NCI-H446 treated with DMSO at 0.1 percent for 48 hours (cell line): ENCODE results near the gene RHOBTB3.
"Not testable (repeated sequence)": the region's sequence is repeated elsewhere in the genome, so short reads cannot be mapped to it uniquely, and the experiment has no call there.

Experiments used
- DNase-seq: peaks from one replicate; lab custom pipeline; 2025; lab: John Stamatoyannopoulos, UW

Gene RHOBTB3, protein sequence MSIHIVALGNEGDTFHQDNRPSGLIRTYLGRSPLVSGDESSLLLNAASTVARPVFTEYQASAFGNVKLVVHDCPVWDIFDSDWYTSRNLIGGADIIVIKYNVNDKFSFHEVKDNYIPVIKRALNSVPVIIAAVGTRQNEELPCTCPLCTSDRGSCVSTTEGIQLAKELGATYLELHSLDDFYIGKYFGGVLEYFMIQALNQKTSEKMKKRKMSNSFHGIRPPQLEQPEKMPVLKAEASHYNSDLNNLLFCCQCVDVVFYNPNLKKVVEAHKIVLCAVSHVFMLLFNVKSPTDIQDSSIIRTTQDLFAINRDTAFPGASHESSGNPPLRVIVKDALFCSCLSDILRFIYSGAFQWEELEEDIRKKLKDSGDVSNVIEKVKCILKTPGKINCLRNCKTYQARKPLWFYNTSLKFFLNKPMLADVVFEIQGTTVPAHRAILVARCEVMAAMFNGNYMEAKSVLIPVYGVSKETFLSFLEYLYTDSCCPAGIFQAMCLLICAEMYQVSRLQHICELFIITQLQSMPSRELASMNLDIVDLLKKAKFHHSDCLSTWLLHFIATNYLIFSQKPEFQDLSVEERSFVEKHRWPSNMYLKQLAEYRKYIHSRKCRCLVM

DNA sequence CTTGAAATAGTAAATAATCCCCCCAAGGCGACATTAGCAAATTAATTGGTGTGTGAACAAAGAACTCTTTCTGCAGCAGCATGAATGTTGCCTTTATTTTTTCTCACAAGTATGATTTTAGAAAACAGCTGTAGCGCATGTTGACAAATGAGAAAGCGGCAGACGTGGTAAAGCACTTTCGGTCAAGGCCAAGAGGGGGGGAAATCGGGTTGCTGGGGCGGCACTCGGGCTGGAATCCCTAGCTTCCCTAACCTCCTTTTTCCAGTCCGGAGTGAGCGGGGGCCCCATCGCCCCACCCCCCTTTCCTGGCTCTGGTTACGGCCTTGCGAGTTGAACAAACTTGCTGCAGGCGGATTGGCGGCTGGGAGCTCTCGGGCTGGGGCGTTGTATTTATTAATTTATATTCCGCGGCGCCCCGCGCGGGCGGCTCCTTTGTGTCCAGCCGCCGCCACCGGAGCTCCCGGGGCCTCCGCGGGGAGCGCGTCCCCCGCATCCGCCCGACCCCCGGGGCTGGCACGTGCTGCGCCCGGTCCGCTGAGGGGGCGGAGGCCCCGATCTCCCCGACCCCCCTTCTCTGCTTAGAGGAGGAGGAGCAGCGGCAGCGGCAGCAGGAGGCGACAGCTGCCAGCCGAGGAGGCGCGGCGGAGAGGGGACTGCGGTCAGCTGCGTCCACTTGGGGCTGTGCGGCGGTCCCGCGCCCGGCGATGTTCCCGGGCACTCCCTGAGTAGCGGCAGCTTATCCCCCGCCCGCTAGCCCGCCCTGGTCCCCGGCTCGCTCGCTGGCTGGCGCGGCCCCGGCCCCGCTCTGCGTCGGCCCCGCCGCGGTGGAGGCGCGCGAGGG lies at the start of gene RHOBTB3:
TSS of gene RHOBTB3 (plus strand) at position 607 of the 841 bp plus-strand sequence. CDS start 347 bp downstream, outside the sequence.
- peak; percentile 53 for DNase-seq

DNA sequence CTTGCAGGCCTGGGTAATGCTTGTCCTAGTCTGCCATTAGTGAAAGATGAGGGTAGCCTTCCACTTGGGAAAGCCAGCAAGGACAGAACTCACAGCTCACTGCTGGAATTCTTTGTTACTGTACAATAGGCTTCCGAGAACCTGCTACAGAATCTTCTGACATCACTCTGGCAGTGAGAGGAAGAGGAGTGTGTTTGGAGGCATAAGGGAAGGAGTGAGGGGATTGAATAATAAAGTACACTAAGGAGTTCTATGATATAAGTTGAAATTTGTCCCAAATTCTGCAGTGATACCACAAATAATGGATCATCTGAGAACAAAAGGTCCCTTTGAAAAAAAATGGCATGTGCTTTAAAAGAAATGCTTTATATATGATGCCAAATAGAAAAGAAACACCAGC lies 48.2 kb upstream of the RHOBTB3 start, which contains the start of gene SPATA9:
TSS of gene SPATA9 (minus strand) at position 101 of the 400 bp plus-strand sequence. CDS start 137 bp downstream, outside the sequence.
- no peak for DNase-seq

DNA sequence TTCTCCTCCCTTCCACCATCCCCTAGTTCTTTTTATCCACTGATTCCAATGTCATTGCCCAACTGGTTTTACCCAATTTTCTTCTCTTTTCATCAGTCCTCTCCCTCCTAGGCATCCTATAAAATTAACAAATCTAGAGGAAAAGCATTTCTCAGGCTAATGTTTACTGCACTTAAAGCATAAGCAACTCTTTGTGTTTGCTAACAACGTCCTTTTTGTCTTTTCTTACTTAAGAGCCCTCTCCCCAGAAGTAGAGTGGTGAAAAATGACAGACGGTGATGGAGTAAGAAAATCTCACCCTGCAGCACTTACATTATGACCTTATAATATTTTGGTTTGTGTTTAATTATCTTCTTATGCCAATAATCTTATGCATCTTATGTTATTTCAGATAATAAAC lies 46.8 kb upstream of the RHOBTB3 start:
- DNase-seq, result no peak

DNA sequence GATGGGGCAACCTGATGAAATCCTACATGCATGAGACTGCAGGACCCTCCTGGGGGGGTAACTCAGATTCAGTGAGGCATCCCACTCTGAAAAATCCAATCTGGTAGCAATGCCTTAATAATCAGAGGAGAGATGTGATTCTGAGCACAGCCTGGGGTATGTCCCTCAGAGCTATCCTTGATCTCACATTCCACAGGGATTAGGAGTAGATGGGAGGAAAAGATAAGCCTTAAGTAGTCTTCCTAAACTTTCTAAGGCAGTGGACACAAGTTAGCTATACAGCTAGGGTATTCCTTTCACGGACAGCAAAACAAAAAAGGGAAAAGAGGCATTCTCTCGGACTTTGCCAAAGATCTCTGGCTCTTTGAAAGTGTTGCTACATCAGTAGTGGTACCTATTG lies 44.5 kb upstream of the RHOBTB3 start:
- DNase-seq, result no peak

DNA sequence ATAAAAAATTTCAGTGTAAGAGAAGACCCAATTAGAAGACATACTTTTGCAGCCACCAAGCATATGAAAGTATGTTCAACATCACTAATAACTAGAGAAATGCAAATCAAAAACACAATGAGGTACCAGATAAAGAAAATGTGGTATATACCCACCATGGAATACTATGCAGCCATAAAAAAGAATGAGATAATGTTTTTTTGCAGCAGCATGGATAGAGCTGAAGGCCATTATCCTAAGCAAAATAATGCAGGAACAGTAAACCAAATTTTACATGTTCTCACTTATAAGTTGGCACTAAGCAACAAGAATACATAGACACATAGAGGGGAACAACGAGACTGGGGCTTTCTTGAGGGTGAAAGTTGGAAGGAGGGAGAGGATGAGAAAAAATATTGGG lies 41.5 kb upstream of the RHOBTB3 start:
- no peak for DNase-seq

DNA sequence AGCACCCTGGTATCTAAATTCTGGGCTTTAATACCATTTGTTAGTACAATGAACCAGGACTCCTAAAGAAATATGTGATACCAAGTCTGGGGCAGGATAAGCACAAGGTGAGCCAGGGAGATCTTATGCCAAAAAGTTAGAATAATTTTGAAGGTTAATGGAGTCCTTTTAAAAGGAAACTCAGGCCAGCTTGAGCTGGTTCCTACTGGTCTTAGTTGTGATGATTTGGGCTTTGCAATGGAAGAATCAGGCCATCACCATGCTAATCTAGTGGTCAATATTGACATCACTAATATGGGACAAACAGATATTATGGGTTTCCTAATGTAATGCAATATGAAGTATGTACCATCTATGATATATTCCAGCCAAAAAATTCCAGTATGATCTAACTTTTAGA lies 40.8 kb upstream of the RHOBTB3 start:
- DNase-seq, result no peak

DNA sequence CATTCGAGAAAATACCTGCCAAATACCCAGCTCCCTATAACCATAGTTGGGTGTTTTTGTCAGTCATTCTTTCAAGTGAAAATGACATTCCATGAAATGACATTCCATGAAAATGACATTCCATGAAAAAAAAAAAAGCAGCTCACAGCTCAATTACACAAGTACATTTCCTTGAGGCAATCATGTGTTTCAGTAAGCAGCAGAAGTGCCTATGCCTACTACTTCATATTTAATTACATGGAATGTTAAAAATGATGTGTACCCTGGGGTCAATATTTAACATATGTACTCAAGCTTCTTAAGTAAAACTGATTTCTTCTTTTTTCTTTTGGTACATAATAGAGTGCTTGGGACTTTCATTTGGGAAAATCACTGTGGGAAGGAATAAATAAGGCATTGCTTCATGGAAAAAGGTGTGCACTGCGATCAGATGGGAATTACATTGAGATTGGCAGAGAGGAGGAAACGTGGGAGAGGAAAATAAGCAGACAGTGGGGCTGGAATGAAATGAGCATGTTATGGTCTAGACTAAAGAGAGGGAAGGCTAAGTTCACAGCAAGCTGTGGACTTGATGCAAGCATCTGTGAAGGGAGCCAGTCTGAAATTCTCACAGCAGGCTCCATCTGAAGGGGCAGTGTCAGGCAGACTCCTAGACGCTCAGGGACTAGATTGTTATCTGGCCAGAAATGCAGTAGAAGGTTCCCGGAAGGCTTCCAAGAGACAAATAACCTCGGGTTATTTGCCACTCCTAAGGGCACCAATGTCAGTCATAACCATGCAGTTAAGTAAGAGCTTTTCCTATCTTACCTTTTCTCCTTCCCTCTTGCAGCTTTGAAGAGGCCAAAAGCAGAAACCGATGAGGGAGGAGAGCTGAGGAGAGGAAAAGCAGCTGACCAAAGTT lies 33.1 kb upstream of the RHOBTB3 start:
- DNase-seq, result no peak

DNA sequence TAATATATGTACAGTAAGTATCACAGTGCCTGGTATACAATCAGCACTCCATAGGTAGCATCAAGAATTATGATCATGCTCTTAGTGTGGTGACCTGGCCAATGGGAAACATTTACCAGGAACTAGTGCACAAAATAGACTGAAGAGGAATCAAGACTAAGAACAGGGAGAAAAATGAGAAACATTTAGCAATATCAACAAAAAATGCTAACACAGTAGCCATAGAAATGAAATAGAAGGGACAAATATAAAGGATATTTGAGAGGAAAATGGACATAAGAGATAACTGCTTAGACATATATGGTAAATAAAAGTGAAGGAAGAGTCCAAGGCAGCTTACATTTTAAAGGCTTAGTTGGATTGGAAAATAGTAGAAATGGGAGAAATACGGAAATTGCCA lies 31.8 kb upstream of the RHOBTB3 start:
- no peak for DNase-seq

DNA sequence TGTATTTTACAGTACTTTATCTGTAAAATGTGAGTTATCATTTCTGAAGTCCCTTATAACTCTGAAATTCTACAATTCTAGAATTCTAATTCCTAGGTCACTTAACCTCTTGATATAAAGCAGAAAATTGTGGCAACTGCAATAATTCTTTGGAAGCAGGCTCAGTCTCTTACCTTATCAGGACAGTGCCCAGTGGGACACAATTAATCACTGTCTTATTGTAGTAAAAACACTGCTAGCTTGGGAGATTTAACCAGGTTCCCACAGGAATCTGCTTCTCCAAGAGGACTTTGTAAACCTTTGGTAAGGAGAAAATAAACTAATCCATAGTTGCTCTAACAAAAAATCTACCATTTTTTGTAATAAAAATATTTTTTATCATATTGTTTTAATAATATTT lies 30.1 kb upstream of the RHOBTB3 start:
- DNase-seq, result no peak

DNA sequence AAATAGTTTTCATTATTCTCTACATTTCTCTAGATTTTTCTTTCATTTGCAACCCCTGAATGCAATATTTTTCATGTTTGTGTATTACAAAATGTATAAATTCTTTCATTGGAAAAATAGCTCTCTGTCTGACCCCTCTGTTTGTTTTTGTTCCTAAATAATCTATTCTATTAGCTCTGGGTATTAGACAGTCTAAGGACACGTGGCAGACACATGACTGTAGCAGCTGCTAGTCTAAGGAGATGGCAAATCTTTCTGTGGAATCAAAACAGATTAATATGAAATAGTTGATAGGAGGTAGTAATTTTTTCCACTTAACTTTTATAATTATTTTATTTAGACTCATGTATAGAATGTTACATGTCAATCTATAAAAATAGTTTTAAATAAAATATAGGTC lies 27.0 kb upstream of the RHOBTB3 start:
- no peak for DNase-seq

DNA sequence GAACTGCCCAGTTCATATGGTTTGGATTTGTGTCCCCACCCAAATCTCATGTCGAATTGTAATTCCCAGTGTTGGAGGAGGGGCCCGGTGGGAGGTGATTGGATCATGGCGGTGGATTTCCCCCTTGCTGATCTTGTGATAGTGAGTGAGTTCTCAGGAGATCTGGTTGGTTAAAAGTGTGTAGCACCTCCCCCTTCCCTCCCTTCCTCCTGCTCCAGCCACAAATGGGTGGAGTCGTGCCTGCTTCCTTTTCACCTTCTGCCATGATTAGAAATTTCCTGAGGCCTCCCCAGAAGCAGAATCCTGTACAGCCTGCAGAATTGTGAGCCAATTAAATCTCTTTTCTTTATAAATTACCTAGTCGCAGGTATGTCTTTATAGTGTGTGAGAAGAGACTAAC lies 24.9 kb upstream of the RHOBTB3 start:
- DNase-seq, result not testable (repeated sequence)

DNA sequence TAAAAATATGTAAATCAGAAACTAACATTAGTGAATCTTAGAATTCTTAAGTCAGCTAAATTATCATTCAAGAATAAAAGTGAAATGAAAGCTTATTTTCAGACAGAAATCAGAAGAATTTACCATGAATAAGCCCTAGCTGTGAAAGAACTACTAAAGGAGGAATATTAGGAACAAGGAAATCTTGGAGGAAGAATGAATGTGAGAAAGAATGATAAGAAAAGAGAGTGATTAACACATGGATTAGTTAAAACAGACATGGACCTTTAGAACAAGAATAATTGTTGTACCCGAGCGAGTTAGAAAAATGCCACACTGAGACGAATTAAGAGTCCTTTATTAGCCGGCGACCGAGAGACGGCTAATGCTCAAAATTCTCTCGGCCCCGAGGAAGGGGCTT lies 24.1 kb upstream of the RHOBTB3 start:
- DNase-seq, result no peak

DNA sequence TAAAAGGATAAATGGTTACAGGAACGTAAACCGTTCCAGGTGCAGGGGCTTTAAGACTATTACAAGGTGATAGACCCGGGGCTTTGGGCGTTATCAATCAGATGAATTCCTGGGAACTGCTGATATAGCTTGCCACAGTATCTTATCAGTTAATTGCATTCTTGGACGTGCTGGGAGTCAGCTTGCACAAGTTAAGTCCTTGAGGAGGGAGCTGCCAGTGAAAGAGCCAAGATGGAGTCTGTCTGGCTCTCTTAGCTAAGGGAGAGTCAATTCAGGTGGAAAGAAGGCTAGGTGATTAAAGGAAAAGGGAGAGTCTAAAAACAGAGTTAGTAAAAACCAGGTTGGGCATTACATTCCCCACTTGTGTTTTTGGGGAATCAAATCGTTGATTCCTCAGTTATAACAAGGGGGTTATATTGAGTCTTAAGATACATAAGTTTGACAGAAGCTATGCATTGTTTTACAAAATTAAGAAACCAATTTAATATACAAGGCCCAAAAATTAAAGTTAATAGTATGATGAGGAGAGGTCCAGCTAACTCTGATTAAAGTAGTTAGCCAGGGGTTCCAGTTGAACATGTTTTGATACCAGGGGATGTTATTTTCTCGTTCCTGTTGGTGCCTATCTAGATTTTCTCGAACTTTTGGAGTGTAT lies 23.5 kb upstream of the RHOBTB3 start:
- not testable (repeated sequence) for DNase-seq

DNA sequence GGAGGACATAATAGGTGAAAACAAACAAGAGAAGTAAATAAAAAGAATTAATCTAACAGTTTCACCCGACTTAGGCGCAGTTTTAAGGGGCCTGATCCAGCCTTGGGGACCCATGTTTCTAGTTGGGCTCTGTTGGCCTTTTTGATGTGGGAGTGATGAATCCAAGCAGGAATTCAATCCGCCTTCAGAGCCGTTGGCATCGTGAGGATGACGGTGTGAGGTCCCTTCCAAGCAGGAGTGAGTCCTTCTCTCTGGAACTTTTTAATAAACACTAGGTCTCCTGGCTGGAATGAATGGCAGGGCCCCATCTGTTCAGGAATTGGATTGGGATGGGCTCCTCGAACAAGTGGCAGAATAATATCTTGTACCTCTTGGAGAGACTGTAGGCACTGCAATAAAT lies 22.3 kb upstream of the RHOBTB3 start:
- DNase-seq, result no peak

DNA sequence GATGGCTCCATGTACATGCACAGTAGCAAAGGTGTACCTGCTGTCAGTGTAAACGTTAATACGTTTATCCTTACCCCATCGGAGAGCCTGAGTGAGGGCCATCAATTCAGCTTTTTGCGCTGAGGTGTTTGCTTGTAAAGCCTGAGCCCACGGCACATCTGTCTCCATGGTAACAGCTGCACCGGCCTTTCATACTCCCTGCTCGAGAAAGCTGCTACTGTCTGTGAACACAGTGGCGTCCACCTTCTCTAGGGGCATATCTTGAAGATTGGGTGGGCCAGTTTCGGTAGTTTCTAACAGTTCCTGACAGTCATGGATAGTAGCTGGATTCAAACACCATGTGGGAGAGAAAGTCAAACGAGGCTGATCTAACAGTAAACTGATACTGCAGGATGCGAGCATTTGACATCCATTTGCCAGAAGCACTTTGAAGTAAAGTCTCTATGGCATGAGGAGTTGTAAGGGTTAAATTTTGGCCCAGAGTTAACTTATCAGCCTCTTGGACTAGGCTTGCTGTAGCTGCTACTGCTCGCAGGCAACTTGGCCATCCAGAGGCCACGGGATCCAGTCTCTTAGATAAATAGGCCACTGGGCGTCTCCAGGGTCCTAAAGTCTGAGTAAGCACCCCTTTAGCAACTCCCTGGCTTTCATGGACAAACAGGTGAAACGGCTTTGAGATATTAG lies 21.0 kb upstream of the RHOBTB3 start:
- no peak for DNase-seq

DNA sequence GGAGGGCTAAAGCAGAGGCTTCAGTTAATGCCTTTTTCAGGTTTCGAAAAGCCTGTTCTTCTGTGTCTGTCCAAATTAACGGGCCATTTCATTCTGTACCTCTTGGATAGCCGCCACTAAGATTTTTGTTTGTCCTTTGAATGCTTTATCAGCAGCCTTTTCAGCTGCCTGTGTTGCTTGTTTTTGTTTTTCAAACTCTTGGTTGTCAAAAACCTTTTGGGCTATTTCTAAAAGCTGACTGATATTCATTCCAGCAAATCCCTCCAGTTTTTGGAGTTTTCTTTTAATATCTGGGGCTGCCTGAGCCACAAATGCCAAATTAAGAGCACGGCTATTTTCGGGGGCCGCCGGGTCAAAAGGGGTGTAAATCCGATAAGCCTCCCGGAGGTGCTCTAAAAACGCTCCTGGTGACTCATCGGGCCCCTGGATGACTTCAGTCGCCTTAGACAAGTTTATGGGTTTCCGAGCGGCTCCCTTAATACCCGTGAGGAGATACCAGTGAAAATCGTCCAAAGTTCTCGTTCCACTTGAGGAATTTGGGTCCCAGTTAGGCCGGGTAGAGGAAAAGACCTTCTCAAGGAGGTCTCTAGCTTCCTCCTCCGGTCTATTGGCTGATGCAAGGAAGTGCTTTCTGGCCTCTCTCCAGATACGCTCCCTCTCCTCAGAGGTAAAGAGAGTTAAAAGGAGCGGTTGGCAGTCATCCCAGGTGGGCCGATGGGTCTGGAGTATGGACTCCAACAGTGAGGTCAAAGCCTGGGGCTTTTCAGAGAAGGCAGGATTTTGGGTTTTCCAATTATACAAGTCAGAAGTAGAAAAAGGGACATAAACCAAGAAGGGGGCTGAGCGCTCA lies 20.3 kb upstream of the RHOBTB3 start:
- not testable (repeated sequence) for DNase-seq

DNA sequence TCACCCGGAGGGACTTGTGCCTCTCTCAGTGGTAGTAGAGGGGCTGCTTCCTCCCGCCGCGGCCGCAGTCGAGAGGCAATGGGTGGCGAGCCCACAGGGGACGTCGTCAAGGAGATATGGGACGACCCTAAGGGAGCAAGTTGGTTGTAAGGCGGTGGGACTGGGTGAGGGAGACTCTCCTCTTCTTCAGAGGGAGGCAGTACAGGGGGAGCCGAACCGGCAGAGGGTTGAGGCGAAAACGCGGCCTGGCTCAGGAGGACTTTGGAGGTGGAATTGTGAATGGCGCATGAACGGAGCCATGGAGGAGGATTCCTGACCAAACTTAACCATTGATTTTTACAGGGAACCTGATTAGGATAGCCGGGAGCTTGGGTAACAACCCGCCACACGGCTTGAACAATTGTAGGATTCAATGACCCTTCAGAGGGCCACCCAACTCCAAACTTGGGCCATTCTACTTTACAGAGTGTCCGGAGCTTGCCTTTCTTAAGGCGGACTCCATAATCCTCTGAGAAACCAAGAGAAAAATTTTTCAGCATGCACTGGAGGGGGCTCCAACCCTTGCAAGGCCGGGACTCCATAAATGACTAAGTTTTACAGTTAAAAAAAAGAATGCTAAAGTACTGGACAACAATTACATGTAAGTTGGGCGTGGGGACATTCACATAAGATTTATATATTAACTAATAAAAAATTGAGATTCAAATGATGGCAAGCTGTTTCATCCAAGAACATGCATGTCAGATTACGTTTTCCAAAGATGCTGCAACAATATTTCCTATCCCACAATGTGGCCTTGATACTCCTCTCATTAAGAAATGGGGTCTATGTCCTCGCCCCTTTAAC lies 19.4 kb upstream of the RHOBTB3 start:
- DNase-seq, result no peak

DNA sequence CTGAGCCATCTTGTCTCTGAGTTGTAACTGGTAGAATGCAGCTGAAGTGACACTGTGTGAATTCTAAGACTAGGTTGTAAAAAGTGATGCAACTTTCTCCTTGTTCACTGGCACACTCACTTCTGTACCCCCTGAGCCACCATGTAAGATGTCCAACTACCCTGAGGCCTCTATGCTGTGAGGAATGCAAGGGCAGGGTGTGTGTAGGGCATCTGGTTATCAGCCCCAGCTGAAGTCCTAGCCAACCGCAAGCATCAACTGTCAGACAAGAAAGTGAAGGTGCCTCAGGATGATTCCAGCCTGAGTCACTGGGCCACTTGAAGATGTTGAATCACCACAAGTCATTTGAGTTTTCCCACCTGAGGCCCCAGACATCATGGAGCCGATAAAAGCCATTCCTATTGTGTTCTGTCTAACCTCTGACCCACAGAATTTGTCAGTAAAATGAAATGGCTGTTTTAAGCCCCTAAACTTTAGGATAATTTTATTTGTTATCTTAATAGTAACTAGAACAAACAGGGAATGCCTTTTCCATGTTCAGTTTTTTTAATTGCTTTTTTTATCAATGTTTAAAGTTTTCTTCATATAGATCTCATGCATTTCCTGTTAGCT lies 18.7 kb upstream of the RHOBTB3 start:
- DNase-seq, result no peak
